Brain microvascular endothelial cell (primary cell): ENCODE data around the gene DCC.
"Not testable (repeated sequence)": the region's sequence is repeated elsewhere in the genome, so short reads cannot be mapped to it uniquely, and the experiment has no call there.

Experiments used
- DNase-seq: peaks from one replicate; pipeline ENCODE4 v3.0.0-alpha.2; 2020
- H3K27ac ChIP-seq: fragments of 250-450 bp; sonication (Bioruptor Pico); 2 replicates; pipeline ENCODE4 v1.5.1; 2020; ENCODE audit warnings: mild to moderate bottlenecking, moderate library complexity
- H3K27me3 ChIP-seq: fragments of 250-450 bp; sonication (Bioruptor Pico); replicated peaks from 2 replicates; pipeline ENCODE4 v1.5.1; 2020; ENCODE audit warnings: mild to moderate bottlenecking
- H3K36me3 ChIP-seq: fragments of 250-450 bp; sonication (Bioruptor Pico); replicated peaks from 2 replicates; pipeline ENCODE4 v1.5.1; 2020; ENCODE audit warnings: mild to moderate bottlenecking
- H3K4me3 ChIP-seq: 2 replicates; pipeline ENCODE4 v1.5.1; 2011; ENCODE audit warnings: low read depth, mild to moderate bottlenecking, control low read depth, low read length, moderate library complexity
- in situ Hi-C: cut with HindIII; loops from 2 replicates; pipeline ENCODE4 v1.10.0; 2017; ENCODE audit warnings: low sequenced_read_pairs, low pct_ligation_motif_present
- TF ChIP-seq, protein P1 (sequence below): IDR thresholded peaks from 2 replicates; pipeline ENCODE4 v1.5.1; 2011; ENCODE audit warnings: low read depth, mild to moderate bottlenecking, moderate library complexity, low read length, control low read depth, inconsistent platforms; ENCODE audit errors: missing control alignments

Gene DCC

DNA sequence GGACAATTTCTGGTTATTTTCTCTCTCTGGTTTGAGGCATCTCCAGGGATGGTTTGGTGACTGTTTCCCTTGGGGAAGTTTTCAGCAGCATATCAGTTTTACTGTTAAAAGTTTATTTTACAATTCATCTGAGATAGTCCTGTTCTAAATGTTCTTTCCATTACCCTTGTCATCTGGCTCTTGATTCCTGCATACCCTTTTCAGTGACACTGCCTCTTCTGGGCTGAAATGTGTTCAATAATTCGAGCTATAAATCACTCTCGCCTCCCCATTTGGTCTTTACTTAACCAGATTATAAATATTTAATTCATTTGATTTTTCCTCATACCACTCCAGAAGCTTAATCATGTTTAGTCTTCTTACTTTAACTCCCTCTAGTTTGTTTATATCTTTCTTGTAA is 9.5 kb downstream of the DCC start:
- no peaks in the 10 kb centered on the region for H3K27me3 ChIP-seq
- in situ Hi-C loops = no loop called here
- no peaks in the 10 kb centered on the region for H3K36me3 ChIP-seq
- no peak overlapping the region for H3K4me3 ChIP-seq
- TF ChIP-seq, protein P1, sequence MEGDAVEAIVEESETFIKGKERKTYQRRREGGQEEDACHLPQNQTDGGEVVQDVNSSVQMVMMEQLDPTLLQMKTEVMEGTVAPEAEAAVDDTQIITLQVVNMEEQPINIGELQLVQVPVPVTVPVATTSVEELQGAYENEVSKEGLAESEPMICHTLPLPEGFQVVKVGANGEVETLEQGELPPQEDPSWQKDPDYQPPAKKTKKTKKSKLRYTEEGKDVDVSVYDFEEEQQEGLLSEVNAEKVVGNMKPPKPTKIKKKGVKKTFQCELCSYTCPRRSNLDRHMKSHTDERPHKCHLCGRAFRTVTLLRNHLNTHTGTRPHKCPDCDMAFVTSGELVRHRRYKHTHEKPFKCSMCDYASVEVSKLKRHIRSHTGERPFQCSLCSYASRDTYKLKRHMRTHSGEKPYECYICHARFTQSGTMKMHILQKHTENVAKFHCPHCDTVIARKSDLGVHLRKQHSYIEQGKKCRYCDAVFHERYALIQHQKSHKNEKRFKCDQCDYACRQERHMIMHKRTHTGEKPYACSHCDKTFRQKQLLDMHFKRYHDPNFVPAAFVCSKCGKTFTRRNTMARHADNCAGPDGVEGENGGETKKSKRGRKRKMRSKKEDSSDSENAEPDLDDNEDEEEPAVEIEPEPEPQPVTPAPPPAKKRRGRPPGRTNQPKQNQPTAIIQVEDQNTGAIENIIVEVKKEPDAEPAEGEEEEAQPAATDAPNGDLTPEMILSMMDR = no peak
- H3K27ac ChIP-seq = no peak overlapping the region
- DNase-seq = no peak

DNA sequence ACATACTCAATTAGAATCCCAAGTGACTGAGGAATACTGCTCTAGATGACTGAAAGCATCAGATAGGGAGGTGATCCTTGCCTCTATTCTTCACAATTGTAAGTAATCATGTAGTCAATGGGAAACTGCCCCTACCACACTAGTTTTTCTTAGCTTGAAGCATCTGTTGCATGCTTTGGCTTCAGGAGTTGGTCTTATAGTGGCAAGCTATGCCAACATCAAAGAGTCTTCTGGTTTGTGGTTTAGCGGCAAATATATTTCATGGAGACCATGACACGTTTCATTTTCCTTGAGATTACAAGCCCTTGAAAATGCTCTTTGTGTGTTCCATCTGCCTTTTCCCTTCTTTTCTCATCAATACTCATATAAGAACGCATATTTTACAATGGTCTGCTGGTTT is 12.9 kb downstream of the DCC start:
- TF ChIP-seq, protein P1 = no peak
- H3K4me3 ChIP-seq = no peak overlapping the region
- in situ Hi-C loops = no loop called here
- H3K27me3 ChIP-seq = no peaks in the 10 kb centered on the region
- no peaks in the 10 kb centered on the region for H3K36me3 ChIP-seq
- no peak for DNase-seq
- no peak overlapping the region for H3K27ac ChIP-seq

DNA sequence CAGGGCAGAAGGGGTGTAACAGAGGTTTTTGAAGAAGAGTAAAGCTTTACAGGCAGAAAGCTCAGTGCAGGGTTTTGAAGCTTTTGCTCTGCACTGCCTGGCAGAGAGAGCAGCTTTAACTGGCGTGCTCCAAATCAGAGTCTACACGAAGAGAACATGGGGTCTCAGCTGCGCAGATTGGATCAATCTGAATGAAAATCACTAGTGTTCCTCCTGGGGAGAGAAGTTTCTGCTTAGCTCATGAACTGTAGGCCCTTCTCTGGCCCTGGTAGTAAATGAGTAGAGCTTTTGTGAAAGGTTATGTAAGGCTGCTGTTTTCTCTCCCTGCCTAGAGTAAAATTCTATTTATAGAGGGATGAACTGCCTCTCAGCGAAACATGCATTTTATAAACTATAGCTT is 13.6 kb downstream of the DCC start:
- DNase-seq = no peak
- TF ChIP-seq, protein P1 = no peak
- Histone ChIP-seq H3K27me3 (no peaks in the 10 kb centered on the region), H3K27ac (no peak overlapping the region), H3K4me3 (no peak overlapping the region), H3K36me3 (no peaks in the 10 kb centered on the region)
- in situ Hi-C loops = no loop called here

DNA sequence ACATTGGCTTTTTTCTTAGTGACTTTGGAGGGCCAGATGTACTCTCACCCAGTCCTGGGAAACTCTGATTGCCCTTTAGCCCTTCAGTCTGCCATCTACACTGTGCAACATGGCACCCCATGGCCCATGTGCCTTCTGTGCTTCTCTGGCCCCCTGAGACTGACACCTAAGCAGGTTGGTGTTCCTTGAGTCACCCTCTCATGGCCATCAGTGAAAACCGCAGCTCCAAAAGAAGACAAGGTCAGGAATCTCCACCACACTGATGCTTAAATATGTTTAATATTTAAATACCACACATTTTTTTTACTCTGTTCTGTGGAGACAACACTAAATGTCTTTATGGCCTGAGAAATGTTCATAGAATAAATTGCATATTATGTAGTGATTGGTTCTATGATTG is 23.9 kb downstream of the DCC start:
- TF ChIP-seq, protein P1 = no peak
- no peaks in the 10 kb centered on the region for H3K27me3 ChIP-seq
- DNase-seq = no peak
- no peaks in the 10 kb centered on the region for H3K36me3 ChIP-seq
- no peak overlapping the region for H3K27ac ChIP-seq
- in situ Hi-C loops = no loop called here
- no peak overlapping the region for H3K4me3 ChIP-seq

DNA sequence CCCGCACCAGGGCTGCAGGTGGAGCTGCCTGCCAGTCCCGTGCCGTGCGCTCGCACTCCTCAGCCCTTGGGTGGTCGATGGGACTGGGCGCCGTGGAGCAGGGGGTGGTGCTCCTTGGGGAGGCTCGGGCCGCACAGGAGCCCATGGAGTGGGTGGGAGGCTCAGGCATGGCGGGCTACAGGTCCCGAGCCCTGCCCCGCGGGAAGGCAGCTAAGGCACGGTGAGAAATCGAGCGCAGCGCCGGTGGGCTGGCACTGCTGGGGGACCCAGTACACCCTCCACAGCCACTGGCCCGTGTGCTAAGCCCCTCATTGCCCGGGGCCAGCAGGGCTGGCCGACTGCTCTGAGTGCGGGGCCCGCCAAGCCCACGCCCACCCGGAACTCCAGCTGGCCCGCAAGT is 26.9 kb downstream of the DCC start:
- H3K27ac ChIP-seq, H3K4me3 ChIP-seq, H3K36me3 ChIP-seq, DNase-seq, H3K27me3 ChIP-seq, in situ Hi-C loops: not testable (repeated sequence)

DNA sequence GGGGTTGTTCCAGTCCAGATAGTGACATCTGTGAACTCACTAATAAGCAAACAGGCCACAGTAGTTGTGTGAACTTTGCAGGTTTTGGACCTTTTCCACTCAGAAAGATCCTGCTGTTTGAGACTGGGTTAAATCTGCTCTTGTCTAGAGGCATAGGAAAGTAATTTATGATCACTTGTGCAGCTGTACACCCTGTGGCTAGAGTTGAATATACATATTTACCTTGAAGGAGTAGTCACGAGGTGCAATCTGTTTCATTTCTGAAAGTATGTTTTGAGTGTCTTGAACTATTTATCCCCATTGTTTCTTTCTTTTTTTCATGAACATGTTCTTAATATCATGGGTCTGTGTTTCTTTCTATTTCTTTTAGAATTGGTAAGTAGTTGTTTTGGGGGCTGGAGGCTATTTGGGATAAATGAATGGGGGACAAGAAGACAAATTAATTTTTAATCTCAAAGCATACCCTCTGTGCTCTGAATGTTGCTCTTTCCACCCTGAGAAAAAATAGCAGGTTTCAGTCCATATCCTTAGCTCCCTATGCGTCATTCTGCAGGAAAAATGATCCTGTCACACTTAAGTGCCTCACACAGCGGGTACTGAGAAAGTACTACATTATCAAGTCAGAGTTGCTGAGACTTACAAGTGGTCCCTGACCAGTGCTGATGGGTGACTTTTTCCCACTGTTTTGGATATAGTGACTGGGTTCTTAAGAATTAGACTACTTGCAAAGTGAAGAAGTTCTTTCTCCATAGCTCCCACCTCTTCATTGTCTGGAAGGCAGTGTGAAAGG is 28.2 kb downstream of the DCC start:
- no peak for DNase-seq
- Histone ChIP-seq H3K27ac (no peak overlapping the region), H3K36me3 (no peaks in the 10 kb centered on the region), H3K27me3 (no peaks in the 10 kb centered on the region), H3K4me3 (no peak overlapping the region)
- TF ChIP-seq, protein P1 = no peak
- in situ Hi-C loops = no loop called here
